Measurements from ENCODE around the gene ELP2.

Gene ELP2

DNA sequence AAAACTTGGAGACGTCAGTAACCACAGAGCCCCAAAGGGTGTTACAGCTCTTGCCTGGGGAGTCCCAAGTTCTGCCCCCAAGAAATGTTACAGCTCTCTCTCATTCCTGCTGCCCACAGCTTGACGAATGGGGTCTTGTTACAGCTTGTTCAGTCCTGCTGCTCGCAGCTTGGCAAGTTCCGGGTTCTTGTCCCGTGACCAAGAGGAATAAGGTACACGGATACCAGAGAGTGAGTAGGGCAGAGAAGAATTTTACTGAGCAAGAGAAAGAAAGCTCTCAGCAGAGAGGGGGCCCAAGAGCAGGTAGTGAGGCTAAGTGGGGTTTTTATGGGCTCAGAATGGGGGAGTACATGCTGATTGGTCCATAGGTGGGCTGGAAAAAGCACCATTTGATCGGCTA is 27.8 kb upstream of the ELP2 start:
- DNase-seq = no peak
- H3K4me1 ChIP-seq = no peaks in the 10 kb centered on the region
- H3K4me3 ChIP-seq = no peak overlapping the region
- intact Hi-C loops (cut with DNase I; ENCODE audit: low total_unique reads) = no loop called here
- H3K9me3 ChIP-seq = peaks cover 0 to 7% (median 0%) of the 10 kb centered on the region in 3 donors
- H3K36me3 ChIP-seq = no peaks in the 10 kb centered on the region
- H3K27ac ChIP-seq = no peak overlapping the region
- H3K27me3 ChIP-seq = peaks cover 0 to 3% of the 10 kb centered on the region in 2 donors
- TF ChIP-seq, protein P1, sequence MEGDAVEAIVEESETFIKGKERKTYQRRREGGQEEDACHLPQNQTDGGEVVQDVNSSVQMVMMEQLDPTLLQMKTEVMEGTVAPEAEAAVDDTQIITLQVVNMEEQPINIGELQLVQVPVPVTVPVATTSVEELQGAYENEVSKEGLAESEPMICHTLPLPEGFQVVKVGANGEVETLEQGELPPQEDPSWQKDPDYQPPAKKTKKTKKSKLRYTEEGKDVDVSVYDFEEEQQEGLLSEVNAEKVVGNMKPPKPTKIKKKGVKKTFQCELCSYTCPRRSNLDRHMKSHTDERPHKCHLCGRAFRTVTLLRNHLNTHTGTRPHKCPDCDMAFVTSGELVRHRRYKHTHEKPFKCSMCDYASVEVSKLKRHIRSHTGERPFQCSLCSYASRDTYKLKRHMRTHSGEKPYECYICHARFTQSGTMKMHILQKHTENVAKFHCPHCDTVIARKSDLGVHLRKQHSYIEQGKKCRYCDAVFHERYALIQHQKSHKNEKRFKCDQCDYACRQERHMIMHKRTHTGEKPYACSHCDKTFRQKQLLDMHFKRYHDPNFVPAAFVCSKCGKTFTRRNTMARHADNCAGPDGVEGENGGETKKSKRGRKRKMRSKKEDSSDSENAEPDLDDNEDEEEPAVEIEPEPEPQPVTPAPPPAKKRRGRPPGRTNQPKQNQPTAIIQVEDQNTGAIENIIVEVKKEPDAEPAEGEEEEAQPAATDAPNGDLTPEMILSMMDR (IDR thresholded peaks at IDR 0.05) = no peak

DNA sequence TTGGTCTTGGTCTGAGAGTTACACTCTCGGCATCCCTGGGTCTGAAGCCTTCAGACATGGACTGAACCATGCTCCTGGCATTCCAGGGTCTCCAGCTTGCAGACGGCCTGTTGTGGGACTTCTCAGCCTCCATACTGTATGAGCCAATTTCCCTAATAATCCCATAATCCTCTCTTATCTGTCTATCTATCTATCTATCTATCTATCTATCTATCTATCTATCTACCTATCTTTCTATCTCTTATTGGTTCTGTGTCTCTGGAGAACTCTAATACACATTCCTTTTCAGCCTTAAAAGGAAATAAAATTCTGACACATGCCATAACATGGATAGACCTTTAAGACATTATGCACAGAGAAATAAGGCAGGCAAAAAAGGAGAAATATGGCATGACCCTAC is 24.9 kb upstream of the ELP2 start:
- H3K4me3 ChIP-seq = no peak overlapping the region
- TF ChIP-seq, protein P1 (IDR thresholded peaks at IDR 0.05) = no peak
- intact Hi-C loops (cut with DNase I; ENCODE audit: low total_unique reads) = no loop called here
- no peak overlapping the region for H3K27ac ChIP-seq
- H3K27me3 ChIP-seq = peaks cover 0 to 3% of the 10 kb centered on the region in 2 donors
- peaks cover 0 to 14% (median 6%) of the 10 kb centered on the region in 3 donors for H3K36me3 ChIP-seq
- peaks cover 0 to 7% (median 0%) of the 10 kb centered on the region in 3 donors for H3K9me3 ChIP-seq
- DNase-seq = no peak
- no peaks in the 10 kb centered on the region for H3K4me1 ChIP-seq

DNA sequence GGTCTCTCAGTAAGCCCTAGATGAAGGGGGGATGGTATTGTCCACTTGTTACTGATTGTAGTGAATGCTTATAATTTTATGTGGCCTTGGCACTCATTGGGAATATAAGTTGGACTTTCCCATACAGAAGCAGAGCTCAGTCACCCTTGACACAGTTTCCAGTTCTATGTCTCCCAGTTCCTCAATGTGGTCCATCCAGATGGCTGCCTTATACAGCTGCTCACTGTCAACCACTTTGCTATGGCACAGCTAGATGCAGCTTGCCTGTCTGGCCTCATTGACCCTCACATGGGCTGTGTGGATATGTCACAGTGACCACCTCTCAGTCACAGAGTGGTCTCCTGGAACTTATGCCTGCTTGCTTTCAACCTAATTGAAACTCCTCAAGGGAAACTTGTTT is 22.2 kb upstream of the ELP2 start:
- DNase-seq = no peak
- Histone ChIP-seq H3K27ac (no peak overlapping the region), H3K27me3 (no peaks in the 10 kb centered on the region), H3K36me3 (peaks cover 22 to 41% (median 26%) of the 10 kb centered on the region in 3 donors), H3K4me3 (no peak overlapping the region), H3K9me3 (no peaks in the 10 kb centered on the region), H3K4me1 (no peaks in the 10 kb centered on the region)
- intact Hi-C loops (cut with DNase I; ENCODE audit: low total_unique reads) = no loop called here
- TF ChIP-seq, protein P1 (IDR thresholded peaks at IDR 0.05) = no peak

DNA sequence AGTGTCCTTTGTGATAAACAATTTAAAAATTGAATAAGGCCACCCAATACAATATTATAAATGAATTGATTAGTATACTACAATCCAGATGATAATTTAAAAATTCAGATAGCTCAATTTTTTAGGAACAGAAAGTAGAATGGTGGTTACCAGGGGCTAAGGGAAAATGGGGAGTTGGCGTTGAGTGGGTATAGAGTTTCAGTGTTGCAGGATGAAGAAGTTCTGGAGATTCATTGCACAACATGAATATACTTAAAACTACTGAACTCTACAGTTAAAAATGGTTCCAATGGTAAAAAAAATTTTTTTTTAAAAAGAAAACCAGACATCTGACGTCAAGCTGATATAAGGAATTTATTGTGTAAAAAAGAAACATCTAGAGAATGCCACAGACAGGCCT is 21.5 kb upstream of the ELP2 start:
- peaks cover 28 to 48% (median 33%) of the 10 kb centered on the region in 3 donors for H3K36me3 ChIP-seq
- no peaks in the 10 kb centered on the region for H3K9me3 ChIP-seq
- H3K27ac ChIP-seq = no peak overlapping the region
- TF ChIP-seq, protein P1 (IDR thresholded peaks at IDR 0.05) = no peak
- intact Hi-C loops (cut with DNase I; ENCODE audit: low total_unique reads) = no loop called here
- no peaks in the 10 kb centered on the region for H3K27me3 ChIP-seq
- H3K4me1 ChIP-seq = no peaks in the 10 kb centered on the region
- H3K4me3 ChIP-seq = no peak overlapping the region
- no peak for DNase-seq

DNA sequence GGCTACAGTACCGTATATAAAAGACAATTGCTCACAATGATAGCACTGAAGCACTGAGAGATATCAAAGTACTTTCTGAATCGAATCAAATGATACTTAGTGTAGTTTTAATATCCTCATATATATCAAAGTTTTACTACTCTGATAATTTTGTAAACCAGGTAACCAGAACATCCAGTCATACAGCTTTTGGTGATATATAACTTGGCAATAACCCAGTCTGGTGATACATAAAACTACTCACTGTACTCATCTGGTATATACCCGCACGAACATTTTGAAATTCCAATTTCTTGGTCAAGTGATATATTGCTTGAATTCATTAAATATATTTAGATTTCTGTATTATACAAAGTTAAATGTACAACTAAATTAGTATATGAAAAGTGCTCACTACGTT is 21.1 kb upstream of the ELP2 start:
- H3K36me3 ChIP-seq = peaks cover 32 to 52% (median 37%) of the 10 kb centered on the region in 3 donors
- TF ChIP-seq, protein P1 (IDR thresholded peaks at IDR 0.05) = no peak
- no peaks in the 10 kb centered on the region for H3K4me1 ChIP-seq
- H3K9me3 ChIP-seq = no peaks in the 10 kb centered on the region
- intact Hi-C loops (cut with DNase I; ENCODE audit: low total_unique reads) = no loop called here
- no peak overlapping the region for H3K4me3 ChIP-seq
- no peak overlapping the region for H3K27ac ChIP-seq
- DNase-seq = no peak
- no peaks in the 10 kb centered on the region for H3K27me3 ChIP-seq

DNA sequence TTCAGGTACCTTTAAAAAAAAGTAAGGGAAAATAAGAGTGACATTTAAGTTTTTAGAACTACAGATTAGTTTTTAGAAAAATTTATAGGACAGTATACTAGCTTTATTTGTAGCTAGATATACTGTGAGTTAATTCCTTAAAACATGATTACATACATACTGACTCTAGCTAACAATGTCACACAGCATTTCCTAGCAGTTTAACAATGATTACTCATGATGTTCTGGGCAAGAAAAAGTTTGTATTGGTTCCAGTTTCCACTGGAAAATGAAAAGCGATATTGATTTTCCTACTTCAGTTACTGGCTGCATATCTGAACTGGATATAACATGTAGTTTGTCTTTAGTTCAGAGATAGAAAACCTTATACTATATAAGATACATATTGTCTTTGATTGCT is 20.0 kb upstream of the ELP2 start:
- Histone ChIP-seq H3K4me1 (no peaks in the 10 kb centered on the region), H3K4me3 (no peak overlapping the region), H3K9me3 (no peaks in the 10 kb centered on the region), H3K27me3 (no peaks in the 10 kb centered on the region), H3K36me3 (peaks cover 41 to 62% (median 48%) of the 10 kb centered on the region in 3 donors), H3K27ac (no peak overlapping the region)
- DNase-seq = no peak
- TF ChIP-seq, protein P1 (IDR thresholded peaks at IDR 0.05) = no peak
- intact Hi-C loops (cut with DNase I; ENCODE audit: low total_unique reads) = no loop called here
